GM13977 (cell line): ENCODE results near the gene XPR1.

Source experiments
- DNase-seq: peaks from one replicate; pipeline ENCODE4 v3.0.0; 2012; ENCODE audit warnings: low spot score
- in situ Hi-C: fragments of 300-500 bp; cut with MboI; formaldehyde crosslinking; loops from one replicate; pipeline ENCODE4 v1.12.0; 2022; ENCODE audit warnings: low sequenced_read_pairs, low pct_unique_long_range_greater_than_20kb, mixed read lengths, inconsistent platforms; ENCODE audit not compliant: unreplicated experiment
- TF ChIP-seq, protein P1 (sequence below): IDR thresholded peaks from 2 replicates; pipeline ENCODE4 v1.5.1; 2012; ENCODE audit warnings: mild to moderate bottlenecking, control low read depth; ENCODE audit not compliant: insufficient read depth; ENCODE audit errors: extremely low read depth, missing control alignments

XPR1 gene

GRCh38 chr1:180911640-180912191 lies 279.9 kb downstream of the XPR1 start:
- TF ChIP-seq, protein P1, sequence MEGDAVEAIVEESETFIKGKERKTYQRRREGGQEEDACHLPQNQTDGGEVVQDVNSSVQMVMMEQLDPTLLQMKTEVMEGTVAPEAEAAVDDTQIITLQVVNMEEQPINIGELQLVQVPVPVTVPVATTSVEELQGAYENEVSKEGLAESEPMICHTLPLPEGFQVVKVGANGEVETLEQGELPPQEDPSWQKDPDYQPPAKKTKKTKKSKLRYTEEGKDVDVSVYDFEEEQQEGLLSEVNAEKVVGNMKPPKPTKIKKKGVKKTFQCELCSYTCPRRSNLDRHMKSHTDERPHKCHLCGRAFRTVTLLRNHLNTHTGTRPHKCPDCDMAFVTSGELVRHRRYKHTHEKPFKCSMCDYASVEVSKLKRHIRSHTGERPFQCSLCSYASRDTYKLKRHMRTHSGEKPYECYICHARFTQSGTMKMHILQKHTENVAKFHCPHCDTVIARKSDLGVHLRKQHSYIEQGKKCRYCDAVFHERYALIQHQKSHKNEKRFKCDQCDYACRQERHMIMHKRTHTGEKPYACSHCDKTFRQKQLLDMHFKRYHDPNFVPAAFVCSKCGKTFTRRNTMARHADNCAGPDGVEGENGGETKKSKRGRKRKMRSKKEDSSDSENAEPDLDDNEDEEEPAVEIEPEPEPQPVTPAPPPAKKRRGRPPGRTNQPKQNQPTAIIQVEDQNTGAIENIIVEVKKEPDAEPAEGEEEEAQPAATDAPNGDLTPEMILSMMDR = no peak
- DNase-seq = no peak
- in situ Hi-C loops = no loop called here

GRCh38 chr1:180912211-180912800 lies 280.5 kb downstream of the XPR1 start:
- TF ChIP-seq, protein P1 = no peak

DNA sequence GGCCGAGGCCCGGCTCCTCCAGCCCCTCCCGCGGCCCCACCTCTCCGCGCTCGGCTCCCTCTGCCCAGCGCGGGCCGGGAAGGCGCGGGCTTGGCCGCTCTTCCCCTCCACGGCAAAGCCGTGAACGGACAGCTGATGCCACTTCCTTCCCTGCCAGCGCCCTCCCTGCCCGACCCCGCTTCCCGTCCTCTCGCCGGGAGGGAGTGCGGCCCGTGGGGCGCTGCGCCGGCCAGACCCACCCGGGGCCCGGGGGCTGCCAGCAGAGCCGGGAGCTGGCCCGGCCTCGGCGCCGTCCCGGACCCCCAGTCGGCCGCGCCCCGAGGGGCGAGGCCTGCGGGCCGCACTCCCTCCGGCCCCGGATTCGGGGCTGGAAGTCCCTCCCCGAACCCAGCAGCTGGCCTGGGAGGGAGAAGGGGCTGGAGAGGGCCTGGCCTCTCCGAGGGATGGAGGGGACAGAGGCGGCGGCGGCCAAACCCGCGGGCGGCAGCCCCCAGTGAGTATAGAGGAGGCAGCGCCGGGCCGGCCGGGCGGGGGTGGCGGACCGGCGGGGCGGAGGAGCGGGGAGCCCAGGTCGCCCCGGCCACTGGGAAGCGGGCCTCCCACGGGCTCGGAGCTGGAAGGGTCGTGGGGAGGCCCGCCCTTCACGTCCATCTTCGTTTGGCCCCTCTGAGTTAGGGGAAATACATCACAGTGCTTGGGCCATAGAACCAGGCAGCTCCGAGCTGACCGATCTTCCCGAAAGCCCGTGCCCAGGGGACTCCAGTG lies 281.2 kb downstream of the XPR1 start, which contains the start of gene KIAA1614:
TSS of gene KIAA1614 (plus strand) at position 97 of the 765 bp plus-strand sequence. CDS start at position 444, 347 bp downstream.
- peak; percentile 53 for DNase-seq
- in situ Hi-C loops = no loop called here
- TF ChIP-seq, protein P1 = no peak

More at GRCh38 chr1:180912211-180912800, 280.5 kb downstream of the XPR1 start:
- in situ Hi-C loops = no loop called here
- DNase-seq = peak; percentile 32

DNA sequence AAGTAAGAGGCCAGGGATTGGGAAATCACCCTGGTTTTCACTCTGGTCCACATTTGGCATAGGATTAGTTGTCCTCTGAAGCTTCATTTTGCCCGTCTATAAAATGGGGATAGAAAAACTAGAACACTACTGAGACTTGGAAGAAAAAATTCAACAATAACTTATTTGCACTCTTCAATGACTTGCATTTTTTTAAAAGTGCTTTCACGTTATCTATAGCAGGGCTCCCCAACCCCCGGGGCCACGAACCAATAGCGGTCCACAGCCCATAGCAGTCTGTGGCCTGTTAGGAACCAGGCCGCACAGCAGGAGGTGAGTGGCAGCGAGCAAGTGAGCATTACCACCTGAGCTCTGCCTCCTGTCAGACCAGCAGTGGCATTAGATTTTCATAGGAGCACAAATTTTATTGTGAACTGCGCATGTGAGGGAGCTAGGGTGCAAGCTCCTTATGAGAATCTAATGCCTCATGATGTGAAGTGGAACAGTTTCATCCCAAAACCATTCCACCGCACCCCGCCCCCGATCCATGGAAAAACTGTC lies 283.7 kb downstream of the XPR1 start:
- DNase-seq = no peak
- in situ Hi-C loops = no loop called here
- TF ChIP-seq, protein P1 = no peak

- in situ Hi-C loops = no loop called here
- no peak for DNase-seq
Measured at GRCh38 chr1:180916012-180916770, 284.4 kb downstream of the XPR1 start.

DNA sequence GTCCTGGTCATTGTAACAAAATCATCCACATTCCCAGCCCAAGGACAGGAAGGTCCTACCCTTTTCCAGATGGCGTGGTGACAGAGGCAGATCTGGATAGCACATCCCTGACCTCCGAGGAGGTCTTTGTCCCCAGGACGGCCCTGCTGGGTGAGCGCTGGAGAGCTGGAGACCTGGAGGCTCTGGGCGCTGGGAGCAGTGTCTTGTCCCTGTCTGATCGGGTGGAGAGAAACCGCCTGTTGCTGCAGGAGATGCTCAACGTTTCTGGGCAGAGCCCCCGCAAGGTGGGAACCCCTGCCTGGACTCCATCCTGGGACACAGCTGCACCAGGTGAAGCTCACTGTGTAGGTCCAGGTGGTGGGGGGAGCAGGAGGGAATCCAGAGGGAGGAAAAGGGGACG lies 284.9 kb downstream of the XPR1 start:
- TF ChIP-seq, protein P1 = no peak
- in situ Hi-C loops = no loop called here
- DNase-seq = no peak

More at GRCh38 chr1:180916012-180916770, 284.4 kb downstream of the XPR1 start:
- TF ChIP-seq, protein P1 = no peak
